RPMI7951 (cell line): Measurements from ENCODE around the gene ITSN1. TPM values are rescaled to one million over a fixed set of nuclear protein-coding genes. Genes with fewer than 3 reads are reported as not detected.
A peak's percentile ranks its signal among the peaks of the same experiment; 100 is the strongest.
"Not testable (repeated sequence)": the region's sequence is repeated elsewhere in the genome, so short reads cannot be mapped to it uniquely, and the experiment has no call there.

Experiments used
- DNase-seq: peaks from one replicate; pipeline ENCODE4 v3.0.0-alpha.2; 2012; ENCODE audit warnings: low read depth
- total RNA-seq: library from RNA; depleted of rRNA; stranded (reverse); fragments of >200 nt; shearing (Covaris generic); gene quantifications from 2 replicates; pipeline ENCODE4 v1.2.3, GENCODE V29; 2014

Gene ITSN1
- total RNA-seq, 1 experiment from 2014 or later = 25.8 TPM

DNA sequence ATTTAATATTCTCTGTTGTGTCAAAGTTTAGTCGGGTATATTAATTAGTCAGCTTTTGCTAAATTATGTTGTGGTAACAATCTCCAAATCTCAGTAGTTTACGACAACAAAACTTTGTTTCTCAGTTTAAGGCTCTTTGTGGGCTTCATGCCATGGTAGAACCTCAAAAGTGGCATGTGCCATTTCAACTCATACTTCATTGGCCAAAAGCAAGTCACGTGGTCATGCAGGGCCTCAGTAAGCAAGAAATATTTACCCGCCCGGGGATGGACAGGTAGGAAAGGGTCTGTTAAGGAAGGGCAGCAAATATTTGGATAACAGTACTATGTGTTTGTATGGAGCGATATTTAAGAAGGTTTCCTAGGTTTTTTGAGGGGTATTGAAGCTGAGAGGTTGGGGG lies 38.6 kb downstream of the ITSN1 start:
- no peak for DNase-seq

DNA sequence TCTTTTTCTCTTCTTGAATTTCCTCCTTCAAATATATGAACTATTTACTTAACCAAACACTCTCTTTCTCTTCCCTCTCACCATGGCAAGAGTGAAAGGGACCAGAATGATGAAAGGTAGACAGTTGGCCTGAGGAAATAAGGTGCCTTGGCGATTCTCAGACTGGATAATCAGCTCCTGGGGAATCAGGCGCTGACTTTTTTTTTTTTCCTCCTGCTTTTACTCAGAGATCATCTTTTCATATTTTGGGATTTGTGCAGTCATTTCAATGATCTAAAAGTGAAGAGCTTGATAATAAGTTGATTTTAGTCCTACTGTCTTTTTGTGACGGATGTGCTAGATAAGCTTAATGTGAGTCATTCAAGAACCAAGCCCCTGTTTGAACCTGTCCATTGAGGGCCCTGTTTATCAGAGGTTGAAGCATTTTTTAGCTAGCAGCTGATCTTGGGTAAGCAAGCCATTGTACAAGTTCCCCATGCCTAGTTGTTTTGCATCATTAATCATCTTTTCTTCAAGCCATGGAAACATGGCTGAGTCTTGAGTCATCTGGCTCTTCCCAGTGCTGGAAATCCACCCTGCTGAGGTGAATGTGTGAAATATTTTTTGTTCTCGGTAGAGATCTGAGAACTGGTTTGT lies 40.8 kb downstream of the ITSN1 start:
- peak; percentile 85 for DNase-seq

DNA sequence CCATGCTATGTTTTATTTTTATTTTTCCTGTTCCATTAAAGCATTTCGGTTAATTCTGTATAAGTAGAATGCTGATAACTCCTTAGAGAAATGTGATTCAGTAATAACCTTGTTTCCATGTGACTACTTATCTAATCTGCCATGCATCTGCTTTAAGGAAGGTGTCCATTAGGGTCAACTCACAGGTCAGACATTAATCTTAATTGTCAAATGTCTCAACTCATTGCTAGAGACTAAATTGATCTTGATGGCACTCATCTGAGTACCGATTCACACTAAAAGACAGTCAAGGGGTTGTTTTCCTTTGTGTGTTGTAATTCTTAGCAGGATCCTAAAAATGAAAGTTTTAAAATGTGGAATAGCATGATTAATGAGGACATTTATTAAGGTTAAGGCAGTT lies 41.8 kb downstream of the ITSN1 start:
- DNase-seq = no peak

DNA sequence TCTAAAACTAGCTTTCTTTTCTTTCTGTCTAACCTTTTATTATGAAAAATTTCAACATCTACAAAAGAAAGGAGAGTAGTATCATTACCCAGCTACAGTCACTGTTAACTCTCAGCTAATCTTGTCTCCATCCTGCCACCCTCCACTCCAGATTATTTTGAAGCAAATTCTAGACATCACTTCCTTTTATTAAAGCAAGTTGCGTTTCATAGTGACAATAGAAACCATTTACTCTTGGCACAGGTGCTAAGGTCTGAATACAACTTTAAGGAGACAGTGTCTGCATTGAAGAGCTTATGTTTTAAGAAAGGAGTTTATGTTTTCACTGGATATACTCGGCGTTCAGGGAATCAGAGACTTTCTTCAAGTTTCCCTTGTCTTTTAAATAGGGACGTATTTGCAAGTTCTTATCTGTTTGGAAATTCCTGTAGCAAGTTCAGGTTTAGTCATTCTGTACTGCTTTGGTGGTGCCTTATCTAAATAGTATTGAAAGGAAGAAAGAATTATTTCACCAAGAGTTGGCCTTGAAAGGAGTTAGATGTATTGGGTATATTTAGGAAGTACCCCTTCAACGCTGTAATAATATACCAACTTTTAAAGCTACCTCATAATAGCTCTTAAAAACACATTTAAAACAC lies 42.7 kb downstream of the ITSN1 start:
- DNase-seq = no peak

DNA sequence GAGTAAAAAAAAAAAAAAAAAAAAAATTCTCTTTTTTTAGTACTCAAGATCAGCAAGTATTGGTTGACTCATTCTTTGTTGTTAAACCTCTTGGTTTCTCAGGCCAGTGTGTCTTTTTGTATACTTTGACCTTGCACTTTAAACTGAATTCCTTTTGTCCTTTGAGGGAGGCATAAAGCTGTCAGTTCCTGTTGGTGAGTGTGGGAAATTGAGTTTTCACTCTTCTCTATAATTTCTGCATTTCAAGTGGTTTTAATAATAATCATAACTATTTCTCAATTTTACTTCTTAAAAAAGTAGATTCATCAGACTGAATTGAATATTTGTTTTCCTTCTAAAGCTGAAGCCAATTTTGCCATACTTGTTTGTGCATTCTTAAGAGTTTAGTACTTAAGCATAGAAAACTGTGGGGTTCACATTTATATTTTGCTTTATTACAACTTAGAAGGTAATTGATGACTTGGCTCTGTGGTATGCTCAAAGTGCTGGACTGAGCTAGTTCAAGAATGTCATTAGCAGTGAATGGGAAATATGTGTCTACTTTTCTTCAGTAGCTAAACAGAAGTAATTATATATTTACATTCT lies 43.4 kb downstream of the ITSN1 start:
- peak; percentile 36 for DNase-seq

DNA sequence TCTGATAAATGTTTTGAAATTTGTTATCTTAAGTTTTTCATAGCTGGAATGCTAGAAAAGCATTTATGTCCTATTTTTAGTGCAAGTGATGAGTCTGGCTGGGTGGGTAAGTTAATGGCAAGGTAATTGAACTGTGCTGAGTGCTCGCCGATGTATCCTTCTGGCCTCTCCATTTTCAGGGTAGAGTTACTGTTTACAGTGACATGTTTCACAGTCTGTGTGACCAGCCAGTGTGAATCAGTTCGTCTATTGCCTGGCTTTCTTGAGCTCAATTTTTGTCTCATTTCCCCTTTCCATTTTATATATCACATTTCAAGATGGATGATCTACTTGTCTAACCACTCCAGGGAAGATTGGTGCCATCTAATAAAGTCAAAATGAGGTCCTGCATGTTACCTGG lies 44.1 kb downstream of the ITSN1 start:
- no peak for DNase-seq

DNA sequence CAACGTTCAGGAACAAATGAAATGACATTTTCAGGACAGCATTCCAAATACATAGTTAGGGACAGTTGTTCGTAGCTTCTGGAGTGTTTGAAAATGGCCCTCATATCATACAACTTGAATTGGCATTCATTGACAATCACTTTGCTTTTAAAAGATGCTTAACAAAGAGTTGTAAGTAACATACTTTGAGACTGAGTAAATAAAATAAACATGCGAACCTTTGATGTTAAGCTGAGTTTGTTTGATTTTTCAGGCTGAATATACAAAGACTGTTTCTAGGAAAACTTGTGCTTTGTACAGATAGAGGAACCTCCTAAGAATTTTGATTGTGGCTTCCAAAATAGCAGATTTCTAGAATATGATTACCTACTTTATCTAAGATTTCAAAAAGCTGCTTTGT lies 45.3 kb downstream of the ITSN1 start:
- no peak for DNase-seq

DNA sequence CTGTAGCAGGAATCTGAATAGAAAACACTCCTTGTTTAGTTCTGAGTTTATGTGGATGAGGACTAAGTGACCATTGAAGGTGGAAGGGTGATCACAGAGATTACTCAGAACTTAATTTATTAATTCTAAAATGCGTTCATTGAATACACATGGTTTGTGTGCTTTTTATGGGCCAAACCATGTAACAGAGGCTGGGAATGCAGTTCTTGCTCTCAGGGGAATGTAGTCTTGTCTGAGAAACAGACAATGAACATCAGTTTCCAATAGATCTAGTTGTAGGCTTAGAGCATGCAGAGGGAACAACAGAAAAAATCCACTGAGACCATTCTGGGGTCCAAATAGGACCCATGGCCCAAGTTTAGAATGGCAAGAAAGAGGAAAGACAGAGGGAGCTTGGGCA lies 46.1 kb downstream of the ITSN1 start:
- no peak for DNase-seq

DNA sequence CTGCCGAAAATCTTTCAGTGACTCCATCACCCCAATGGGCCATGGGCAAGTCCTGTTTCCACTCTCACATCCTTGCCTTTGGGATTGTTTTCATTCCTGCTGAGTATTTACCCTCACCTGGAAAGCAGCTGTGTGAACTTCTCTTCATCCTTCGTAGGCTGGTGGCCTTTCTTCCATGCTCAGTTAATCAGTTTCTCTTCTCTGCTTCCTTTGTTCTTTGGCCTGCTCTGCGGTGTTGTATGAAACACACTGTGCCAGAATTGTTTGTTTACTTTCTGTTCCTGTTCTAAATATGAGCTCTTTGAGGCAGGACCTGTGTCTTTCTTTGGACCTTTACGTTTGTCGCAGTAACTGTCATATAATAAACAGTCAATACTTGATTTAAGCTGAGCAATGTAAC lies 48.6 kb downstream of the ITSN1 start:
- no peak for DNase-seq

DNA sequence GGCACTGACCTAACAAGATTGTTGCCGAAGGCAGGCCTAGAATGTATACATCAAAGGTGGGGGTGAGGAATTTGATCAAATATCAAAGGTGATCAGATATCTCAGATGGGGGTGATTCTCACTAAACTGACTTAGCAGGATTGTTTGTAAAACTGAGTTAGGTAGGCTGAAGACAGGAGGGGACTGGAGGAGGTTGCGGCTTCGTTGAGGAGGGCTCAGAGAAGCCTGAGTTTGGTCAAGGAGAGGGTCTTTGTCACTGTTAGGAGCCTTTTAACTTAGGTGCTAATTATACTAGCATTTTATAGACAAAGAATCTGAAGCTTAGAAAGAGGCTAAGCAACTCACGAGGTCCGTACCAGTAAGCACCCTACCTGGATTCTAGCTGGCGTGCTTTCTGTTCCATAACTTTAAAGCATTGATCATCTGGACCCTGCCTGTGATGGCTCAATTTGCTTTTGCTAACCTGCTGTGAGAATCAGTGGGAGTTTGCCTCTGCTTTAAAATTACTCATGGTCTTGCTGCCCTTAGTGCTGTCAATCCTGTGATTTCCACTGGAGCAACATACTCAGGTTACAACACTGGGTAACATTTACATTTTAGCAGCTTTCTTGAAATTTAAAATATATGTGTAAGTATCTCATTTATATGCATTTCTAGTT lies 49.8 kb downstream of the ITSN1 start:
- no peak for DNase-seq

DNA sequence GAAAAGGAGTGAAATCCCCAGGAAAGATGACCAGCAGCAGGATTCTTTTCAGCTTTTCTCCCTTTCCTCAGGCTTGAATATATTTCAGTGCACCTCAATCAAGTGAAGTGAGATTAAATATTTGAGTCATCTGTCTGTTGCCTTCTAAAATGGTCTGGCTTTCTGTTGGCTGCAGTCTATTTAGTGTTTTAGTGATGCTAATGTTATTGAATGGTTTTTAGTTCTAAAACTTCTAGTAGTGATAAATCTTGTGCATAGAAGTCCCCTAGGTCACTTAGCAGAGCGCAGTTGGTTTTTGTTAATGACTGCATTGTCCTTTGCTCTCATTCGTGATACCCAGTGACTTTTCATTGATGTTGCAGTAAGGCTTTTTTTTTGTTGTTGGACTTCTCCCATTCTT lies 53.5 kb downstream of the ITSN1 start:
- DNase-seq = no peak

DNA sequence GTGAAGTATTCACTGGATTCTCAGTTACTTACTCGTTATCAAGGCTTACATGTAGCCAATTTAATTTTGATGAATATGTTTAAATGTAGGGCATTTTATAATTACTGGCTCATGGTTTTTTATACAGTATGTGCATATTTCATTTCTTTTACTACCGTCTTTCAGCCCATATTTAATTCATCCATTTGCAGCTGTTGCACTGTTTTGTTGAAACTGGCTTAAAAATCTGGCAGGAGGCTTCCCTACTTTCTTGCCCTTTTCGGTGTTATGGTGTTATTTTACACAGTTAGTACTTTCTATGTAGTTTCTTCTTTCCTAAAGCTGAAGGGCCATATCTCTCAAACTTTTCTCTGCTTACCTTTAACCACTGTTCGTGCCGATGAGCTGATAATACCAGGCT lies 54.2 kb downstream of the ITSN1 start:
- no peak for DNase-seq

DNA sequence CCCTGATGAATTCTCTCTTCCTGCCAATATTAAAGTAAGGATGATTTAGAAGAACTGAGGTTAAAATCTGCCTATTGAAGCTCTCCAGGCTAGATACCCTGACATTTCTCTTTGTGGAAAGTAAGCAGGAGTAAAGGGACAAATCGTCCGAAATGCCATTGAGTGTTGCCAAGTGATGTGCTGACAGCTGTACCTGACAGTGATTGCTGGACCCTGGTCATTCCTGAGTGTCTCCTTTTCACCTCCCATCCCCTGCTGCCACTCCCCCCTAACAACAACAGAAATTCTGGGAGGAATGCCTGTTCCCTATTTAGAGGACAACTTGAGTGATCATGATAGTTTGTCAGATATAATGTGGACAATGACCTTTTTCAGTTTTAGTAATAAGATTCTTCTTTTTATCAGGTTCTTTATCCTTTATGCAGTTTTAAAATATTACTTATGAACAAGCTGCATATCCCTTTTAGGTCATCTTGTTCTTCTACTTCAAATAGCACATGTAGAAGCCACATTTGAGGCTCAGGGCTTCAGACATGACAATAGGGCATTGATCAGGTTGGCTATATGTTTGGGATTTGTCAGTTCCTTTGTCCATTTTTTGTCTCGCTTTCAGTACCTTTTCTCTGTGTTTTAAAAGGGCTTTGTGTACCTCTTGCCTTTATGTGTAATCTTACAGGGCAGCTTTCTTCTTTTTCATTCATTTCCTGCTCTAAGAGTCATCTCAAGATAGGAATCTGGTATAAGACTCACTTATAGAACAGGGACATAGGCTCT lies 56.0 kb downstream of the ITSN1 start:
- DNase-seq = no peak

DNA sequence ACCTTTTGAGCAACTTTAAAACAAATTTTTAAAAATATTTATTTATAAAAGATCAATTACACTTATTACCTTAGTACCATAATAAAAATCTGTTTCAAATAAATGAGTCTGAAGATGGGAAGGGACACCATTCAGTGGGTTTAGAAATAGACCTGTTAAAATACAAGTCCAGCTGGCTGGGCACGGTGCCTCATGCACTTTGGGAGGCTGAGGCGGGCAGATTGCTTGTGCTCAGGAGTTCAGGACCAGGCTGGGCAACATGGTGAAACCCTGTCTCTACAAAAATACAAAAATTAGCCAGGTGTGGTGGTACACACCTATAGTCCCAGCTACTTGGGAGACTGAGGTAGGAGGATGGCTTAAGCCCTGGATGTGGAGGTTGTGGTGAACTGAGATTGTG lies 57.0 kb downstream of the ITSN1 start:
- no peak for DNase-seq

DNA sequence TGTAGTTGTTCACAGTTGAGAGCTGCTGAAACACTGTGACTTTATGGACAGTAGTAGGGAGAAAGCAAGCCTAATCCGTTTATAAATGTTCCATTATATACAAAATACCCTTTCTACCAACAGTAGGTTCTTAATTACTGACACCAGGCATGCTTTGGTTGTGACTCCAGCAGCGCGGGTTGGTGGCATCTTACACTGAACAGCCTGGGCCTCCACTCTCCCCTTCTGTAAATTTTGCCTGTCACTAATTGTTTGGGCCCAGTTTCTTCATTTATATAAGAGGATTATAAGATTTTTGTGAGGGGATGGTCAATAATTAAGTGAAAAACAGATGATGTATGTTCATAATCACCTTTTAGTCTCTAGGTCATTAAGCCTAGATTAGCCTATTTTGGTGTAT lies 58.2 kb downstream of the ITSN1 start:
- no peak for DNase-seq

DNA sequence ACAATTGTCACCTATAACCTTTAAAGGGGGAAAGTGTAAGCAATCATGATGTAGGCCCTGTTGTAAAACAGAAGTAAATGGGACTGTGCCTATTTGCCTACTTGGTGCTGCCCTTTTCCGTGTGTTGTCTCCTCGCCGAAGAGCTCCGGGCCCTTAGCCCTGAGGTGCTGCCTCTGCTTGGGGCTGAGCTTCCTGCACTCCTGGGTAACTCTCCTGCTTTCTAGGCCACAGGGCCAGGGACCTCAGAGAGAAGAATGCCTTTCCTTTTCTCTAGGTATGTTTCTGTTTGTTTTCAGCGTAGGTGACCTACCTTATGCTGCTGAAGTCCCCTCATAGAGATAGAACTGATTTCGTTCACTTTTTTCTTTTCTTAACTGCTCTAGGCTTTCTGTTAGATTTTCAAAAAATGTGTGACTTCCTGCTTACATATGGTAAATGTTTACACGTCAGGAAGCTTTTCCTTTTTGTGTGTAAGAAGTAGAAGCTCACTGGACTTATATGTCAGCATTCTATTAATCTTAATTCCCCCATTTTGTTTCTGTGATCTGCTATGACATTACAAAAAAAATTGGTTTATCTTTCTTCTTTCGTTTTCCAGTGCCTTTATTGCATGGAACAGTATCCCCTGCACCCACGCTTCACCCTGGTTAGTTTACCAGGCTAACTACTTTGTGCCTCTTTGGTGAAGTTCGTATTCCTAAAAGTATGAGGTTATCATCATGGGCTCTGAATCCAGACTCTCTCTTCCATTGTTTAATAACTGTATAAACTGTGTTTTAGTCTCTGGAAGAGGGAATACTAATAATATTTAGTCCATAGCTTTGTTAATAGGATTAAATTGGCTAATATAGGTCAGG lies 61.7 kb downstream of the ITSN1 start:
- DNase-seq = no peak

DNA sequence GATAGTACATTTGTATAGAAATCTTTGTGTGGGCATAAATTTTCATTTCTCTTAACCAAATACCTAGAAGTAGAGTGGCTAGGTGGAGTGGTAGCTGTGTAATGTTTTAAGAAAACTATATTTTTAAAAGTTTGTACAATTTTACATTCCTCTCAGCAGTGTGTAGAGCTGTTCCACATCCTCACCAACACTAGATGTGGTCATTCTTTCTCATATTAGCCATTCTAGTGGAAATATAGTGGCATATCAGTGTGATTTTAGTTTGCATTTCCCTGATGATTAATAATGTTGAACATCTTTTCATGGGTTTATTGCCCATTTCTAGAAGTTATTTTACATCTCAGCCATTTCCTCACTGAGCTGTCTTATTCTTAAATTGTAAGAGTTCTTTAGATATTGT lies 65.5 kb downstream of the ITSN1 start:
- no peak for DNase-seq

DNA sequence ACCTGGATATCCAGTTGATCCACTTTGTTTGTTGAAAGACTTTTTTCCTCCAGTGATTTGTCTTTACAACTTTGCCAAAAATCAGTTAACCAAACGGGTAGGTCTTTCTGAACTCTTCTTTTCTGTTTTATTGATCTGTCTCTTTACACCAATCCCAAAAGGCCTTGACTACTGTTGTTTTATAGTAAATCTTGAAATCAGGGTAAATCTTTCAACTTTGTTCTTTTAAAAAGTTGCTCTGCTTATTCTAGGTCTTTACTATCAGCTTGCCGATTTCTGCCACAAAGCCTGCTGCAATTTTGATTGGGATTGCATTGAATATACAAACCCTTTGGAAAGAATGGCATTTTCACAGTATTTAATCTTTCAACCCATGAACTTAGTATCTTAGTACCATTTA lies 66.6 kb downstream of the ITSN1 start:
- no peak for DNase-seq

DNA sequence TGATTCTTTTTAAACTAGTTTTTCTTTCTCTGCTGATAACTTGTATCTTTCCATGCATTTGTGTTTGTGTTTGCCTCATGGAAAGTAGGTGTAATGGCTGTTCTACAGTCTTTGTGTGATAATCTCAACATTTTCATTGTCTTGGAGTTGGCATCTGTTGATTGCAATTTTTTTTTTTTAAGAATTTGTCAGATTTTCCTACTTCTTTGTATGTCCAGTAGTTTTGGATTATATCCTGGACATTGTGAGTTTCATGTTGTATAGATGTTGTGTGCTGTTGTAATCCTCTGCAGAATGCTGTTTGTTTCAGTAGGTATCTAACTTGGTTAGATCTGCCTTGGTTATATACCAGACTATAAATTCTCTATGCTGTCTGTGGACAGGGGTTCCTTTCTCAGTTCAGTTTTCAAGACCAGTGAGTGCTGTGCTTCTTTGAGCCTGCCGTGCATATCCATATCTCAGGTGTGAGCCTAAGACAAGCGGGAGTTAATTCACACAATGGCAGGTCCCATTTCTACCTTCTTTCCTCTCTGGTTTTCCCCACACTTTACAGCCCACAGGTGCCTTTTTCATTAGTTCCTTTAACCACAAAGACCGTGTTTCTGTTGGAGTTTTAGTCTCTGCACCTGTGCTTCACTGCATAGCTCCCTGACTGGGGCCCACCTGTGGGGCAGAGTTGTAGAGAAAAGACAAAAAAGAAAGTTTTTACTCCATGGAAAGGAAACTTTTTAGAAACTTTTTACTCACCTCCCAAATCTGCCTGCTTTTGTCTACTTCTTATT lies 69.9 kb downstream of the ITSN1 start:
- DNase-seq = no peak

DNA sequence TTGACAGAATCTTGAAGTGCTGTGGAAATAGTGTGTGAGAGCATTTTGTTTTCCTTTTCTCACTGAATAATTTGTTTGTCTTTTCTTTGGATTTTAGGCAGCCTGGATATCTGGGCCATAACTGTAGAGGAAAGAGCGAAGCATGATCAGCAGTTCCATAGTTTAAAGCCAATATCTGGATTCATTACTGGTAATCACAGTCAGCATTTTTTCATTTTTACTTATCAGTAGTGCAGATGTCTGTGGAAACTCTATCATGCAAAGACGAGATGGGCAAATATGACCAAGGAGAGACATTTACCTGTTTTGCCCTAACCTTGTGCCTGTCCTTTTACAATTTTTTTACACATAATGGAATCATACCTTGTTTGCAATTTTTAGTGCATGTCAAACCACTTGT lies 78.8 kb downstream of the ITSN1 start:
- DNase-seq = no peak

DNA sequence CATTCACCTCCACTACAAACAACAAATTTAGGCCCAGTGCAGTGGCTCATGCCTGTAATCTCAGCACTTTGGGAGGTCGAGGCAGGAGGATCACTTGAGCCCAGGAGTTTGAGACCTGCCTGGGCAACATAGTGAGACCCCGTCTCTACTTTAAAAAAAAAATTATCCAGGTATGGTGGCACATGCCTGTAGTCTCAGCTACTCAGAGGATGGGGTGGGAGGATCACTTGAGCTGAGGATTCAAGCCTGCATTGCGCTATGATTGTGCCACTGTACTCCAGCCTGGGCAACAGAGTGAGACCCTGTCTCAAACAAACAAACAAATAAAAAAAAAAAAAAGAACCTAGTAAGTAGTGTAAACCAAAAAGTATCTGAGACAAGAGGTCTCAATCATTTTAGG lies 86.8 kb downstream of the ITSN1 start:
- DNase-seq = not testable (repeated sequence)
